Kidney tubule cell (primary cell): Measurements from ENCODE around the gene HDAC1.

ENCODE experiments used
- DNase-seq: peaks from one replicate; pipeline ENCODE4 v3.0.0-alpha.2; 2018; ENCODE audit warnings: low spot score

HDAC1 gene

DNA sequence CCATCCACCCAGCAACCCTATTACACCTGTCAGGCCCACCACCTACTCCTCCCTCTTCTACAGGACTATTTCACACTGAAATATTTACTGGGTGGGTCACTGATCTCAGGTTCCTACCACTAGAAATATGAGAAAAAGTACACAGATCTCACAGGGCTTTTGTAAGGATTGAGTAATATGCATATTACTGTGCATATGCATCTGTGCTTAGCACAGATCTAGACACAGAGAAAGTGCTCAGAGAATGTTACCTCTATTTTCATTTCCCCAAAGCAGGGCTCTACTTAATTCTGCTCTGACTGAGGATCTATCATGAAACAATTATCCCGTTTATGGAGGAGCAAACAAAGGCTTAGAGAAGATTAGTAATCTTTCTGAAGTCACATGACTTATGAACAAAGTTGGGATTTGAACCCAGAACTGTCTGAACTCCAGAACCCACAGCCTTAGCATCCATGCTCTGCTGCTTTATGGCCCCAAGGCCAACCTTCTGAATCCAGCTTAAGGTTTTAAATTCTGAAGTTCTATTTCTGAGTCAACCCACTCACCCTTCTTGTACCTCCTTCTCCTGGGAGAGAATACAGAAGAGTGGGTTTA is 82.2 kb downstream of the HDAC1 start:
- DNase-seq, result no peak

DNA sequence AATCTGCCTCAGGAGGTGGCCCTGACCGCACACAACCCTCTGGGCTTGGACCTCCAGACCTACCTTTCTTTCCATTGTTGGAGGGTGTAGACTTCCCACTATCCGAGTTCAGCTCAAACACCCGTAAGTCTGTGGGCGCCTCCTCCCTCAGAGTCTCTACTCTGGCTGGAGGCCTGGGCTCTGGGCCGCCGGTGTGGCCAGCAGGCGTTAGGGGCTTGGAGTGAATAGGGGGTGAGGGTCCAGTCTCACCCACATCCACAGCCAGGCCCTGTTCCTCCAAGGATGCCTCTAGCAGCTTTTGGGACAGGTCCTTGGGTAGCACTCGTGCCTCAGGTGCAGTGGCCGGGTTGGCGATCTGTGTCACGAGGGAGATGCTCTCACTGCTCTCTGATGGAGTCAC is 84.3 kb downstream of the HDAC1 start:
- no peak for DNase-seq

GRCh38 chr1:32377541-32378220 is 85.8 kb downstream of the HDAC1 start:
- no peak for DNase-seq

- DNase-seq, result no peak
Measured at GRCh38 chr1:32380057-32380456, 88.2 kb downstream of the HDAC1 start.
